GM13977 (cell line): ENCODE measurements around the gene HIVEP3.

ENCODE experiments used
- DNase-seq: peaks from one replicate; pipeline ENCODE4 v3.0.0; 2012; ENCODE audit warnings: low spot score
- in situ Hi-C: fragments of 300-500 bp; cut with MboI; formaldehyde crosslinking; loops from one replicate; pipeline ENCODE4 v1.12.0; 2022; ENCODE audit warnings: low sequenced_read_pairs, low pct_unique_long_range_greater_than_20kb, mixed read lengths, inconsistent platforms; ENCODE audit not compliant: unreplicated experiment
- TF ChIP-seq, protein P1 (sequence below): IDR thresholded peaks from 2 replicates; pipeline ENCODE4 v1.5.1; 2012; ENCODE audit warnings: mild to moderate bottlenecking, control low read depth; ENCODE audit not compliant: insufficient read depth; ENCODE audit errors: extremely low read depth, missing control alignments

Gene HIVEP3

DNA sequence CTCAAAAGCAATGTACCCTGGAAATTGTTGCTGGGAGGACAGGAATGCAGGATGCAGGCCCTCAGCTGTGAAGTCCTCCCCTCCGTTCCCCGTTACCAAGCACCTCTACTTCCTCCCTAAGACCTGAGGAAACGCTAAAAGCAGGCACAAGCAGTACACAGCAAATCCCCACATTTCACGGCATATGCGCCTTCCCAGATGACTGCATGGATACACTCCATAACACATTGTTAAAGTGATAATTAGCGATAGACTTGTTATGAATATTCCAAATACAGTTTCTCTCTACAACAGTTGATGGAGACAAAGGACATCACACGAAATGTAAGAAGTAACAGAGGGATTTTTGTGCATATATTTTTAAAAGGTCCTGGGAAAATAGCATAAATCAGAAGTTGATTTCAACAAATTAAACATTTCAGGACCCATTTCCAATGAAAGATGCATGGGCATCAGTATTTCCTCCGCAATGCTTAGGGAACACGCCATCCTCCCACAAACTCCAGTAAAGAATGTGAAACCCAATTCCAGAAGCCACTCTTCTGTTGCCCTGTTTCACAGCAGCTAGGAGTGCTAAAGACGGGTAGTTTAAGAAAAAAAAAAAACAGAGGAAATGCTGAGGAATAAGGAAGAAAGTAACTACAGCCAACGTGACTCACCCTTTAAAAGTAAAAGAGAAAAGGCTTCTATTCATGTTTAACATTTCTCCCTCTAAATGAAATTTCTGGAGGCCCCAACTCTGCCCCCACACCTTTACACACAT is 75.5 kb downstream of the HIVEP3 start:
- no peak for DNase-seq
- in situ Hi-C loops: no loop called here
- TF ChIP-seq, protein P1, sequence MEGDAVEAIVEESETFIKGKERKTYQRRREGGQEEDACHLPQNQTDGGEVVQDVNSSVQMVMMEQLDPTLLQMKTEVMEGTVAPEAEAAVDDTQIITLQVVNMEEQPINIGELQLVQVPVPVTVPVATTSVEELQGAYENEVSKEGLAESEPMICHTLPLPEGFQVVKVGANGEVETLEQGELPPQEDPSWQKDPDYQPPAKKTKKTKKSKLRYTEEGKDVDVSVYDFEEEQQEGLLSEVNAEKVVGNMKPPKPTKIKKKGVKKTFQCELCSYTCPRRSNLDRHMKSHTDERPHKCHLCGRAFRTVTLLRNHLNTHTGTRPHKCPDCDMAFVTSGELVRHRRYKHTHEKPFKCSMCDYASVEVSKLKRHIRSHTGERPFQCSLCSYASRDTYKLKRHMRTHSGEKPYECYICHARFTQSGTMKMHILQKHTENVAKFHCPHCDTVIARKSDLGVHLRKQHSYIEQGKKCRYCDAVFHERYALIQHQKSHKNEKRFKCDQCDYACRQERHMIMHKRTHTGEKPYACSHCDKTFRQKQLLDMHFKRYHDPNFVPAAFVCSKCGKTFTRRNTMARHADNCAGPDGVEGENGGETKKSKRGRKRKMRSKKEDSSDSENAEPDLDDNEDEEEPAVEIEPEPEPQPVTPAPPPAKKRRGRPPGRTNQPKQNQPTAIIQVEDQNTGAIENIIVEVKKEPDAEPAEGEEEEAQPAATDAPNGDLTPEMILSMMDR: no peak

DNA sequence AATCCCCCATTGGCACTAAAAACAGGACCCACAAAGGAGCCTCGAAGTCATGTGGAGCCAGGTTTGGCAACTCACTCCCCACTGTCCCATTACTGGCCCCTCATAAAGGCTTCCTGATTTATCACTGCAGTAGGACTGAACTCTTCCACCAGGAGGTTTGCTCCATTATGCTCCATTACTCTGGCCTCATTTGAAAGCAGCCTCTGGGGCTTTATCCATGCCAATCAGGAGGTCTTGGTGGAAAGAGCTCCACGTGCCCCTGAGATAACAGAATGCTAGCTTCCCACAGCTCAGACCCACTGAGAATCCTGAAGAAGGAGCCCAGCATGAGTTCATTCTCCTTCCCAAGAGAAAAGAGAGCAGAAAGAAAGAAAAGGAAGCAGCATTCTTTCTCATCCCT is 76.4 kb downstream of the HIVEP3 start:
- no peak for DNase-seq
- in situ Hi-C loops: no loop called here
- TF ChIP-seq, protein P1: no peak

DNA sequence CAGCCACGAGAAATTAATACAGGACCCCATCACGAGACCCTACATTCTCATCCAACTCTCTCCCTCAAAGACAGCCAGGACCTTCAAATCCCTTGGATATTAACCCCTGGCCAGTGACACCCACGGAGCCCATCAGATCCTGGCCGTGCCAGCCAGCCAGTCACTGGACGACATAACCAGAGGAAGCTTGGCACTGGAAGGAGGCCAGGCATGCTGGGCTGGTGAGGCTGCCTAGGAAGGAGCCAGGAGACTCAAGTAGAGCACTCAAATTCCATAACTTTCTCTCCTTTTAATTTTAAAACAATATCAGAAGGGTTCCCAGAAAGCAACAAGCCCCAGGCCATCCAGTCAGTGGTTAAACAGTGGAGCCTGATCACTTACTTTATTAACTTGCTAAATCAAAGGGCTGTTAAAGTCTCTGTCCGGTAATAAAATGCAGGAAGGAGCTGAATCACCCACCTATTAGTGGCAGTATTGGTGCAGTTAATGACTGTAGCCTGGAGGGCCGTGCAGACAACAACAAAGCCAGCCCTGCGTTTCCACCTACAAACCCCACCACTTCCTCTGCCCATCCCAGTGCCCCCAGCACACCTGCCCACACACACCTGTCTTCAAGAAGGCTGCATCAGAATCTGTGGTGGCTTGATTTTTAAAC is 78.0 kb downstream of the HIVEP3 start:
- TF ChIP-seq, protein P1: no peak
- in situ Hi-C loops: no loop called here
- no peak for DNase-seq

DNA sequence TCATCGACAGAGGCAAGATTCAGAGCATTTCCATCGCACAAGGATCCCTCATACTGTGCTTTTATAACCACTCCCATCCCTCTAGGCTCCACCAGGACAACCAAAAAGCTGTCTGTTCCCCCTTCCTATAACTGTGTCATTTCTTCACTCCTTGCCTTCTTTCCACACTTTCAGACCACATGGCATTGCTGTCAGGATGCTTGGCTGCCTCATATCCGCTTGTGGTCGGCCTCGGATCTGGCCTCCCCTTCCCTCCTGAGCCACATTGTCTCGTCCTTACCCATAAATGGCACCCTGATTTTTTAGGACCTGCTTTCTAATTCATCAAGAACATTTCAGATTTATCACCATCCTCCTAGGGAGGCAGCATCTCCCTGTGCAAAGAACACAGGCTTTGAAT is 80.5 kb downstream of the HIVEP3 start:
- in situ Hi-C loops: no loop called here
- TF ChIP-seq, protein P1: no peak
- DNase-seq: no peak

DNA sequence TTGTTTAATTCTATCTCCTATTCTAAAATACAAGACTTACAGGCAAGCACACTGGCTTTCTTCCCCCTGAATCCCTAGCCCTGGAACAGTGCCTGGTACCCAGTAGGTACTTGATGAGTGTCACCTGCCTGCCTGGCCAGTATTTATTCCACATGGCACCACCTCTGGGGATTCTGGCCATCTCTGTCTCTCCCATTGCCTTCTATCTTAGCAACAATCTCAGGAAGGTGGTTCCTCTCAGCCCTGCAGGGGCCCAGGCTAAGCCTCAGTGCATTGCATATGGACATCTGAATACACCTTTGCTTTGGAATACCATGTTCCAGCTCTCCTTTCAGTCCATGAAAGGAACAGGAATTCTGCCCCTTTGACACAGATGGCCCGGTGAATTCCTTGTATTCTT is 81.0 kb downstream of the HIVEP3 start:
- DNase-seq: no peak
- TF ChIP-seq, protein P1: no peak

DNA sequence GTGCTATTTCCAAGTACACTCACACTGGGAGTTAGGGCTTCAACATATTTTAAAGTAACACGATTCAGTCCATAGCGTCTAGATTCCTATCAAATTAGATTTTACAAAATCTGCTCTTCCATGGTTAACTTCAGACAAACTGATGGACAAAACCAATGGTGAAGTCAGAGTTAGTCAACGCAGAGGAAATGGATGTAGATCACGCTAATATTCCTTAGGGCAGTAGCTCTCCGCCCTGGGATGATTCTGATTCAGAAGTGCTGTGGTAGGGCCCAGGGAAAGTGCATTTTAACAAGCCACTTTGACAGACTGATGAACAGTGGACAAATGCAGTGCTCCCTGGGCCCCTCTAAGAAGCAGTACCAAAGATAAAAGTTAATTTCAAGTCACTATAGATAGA is 83.2 kb downstream of the HIVEP3 start:
- in situ Hi-C loops: no loop called here
- DNase-seq: no peak
- TF ChIP-seq, protein P1: no peak

More for the DNA sequence above, 81.0 kb downstream of the HIVEP3 start:
- in situ Hi-C loops: no loop called here
